Stimulated activated naive CD4-positive, alpha-beta T cell (primary cell): ENCODE data around the gene DOK1.

Source experiments
- DNase-seq, 6 experiments: peaks; one replicate each; lab custom pipeline; 2025; lab: John Stamatoyannopoulos, UW

Gene DOK1

GRCh38 chr2:74602586-74603281 lies 48.2 kb downstream of the DOK1 start:
- DNase-seq, result no peak

- DNase-seq, result no peak
Measured at GRCh38 chr2:74603282-74604000, 48.9 kb downstream of the DOK1 start.

GRCh38 chr2:74606927-74607326 lies 52.4 kb downstream of the DOK1 start:
- no peak for DNase-seq
